Glutamatergic neuron (in vitro differentiated cells): ENCODE results near the gene DGKI. TPM values are rescaled to one million over a fixed set of nuclear protein-coding genes. Genes with fewer than 3 reads are reported as not detected.

Source experiments
- DNase-seq: peaks from one replicate; pipeline ENCODE4 v3.0.0; 2022
- H3K27ac Mint-ChIP-seq: one replicate; pipeline ENCODE4 v1.8.0; 2020; ENCODE audit warnings: mild to moderate bottlenecking, mixed read lengths, inconsistent platforms; ENCODE audit not compliant: unreplicated experiment
- H3K27me3 Mint-ChIP-seq: one replicate; pipeline ENCODE4 v1.8.0; 2020; ENCODE audit warnings: mild to moderate bottlenecking, moderate library complexity, mixed read lengths, inconsistent platforms; ENCODE audit not compliant: unreplicated experiment
- H3K36me3 Mint-ChIP-seq: one replicate; pipeline ENCODE4 v1.8.0; 2020; ENCODE audit warnings: mild to moderate bottlenecking, mixed read lengths, inconsistent platforms; ENCODE audit not compliant: unreplicated experiment
- H3K4me1 Mint-ChIP-seq: one replicate; pipeline ENCODE4 v1.8.0; 2020; ENCODE audit warnings: mild to moderate bottlenecking, low read depth, mixed read lengths, inconsistent platforms; ENCODE audit not compliant: unreplicated experiment
- H3K4me3 Mint-ChIP-seq: one replicate; pipeline ENCODE4 v1.8.0; 2020; ENCODE audit warnings: mild to moderate bottlenecking, mixed read lengths, inconsistent platforms; ENCODE audit not compliant: unreplicated experiment
- H3K9me3 Mint-ChIP-seq: one replicate; pipeline ENCODE4 v1.8.0; 2020; ENCODE audit warnings: mild to moderate bottlenecking, moderate library complexity, mixed read lengths, inconsistent platforms; ENCODE audit not compliant: unreplicated experiment
- CTCF ChIP-seq: fragments of 200-600 bp; sonication (generic); IDR thresholded peaks from one replicate; pipeline ENCODE4 v1.5.0; 2021; ENCODE audit not compliant: partially characterized antibody, unreplicated experiment
- total RNA-seq: library from RNA; stranded (reverse); fragmentation: NEBNext Ultra II Directional; extraction: Animal tissue kit (Norgen Biotek cat#: 25700); gene quantifications from one replicate; pipeline ENCODE4 v1.2.1, GENCODE V29; 2021; ENCODE audit not compliant: unreplicated experiment

Gene DGKI
- total RNA-seq, 1 donor from 2014 or later = 19.4 TPM

DNA sequence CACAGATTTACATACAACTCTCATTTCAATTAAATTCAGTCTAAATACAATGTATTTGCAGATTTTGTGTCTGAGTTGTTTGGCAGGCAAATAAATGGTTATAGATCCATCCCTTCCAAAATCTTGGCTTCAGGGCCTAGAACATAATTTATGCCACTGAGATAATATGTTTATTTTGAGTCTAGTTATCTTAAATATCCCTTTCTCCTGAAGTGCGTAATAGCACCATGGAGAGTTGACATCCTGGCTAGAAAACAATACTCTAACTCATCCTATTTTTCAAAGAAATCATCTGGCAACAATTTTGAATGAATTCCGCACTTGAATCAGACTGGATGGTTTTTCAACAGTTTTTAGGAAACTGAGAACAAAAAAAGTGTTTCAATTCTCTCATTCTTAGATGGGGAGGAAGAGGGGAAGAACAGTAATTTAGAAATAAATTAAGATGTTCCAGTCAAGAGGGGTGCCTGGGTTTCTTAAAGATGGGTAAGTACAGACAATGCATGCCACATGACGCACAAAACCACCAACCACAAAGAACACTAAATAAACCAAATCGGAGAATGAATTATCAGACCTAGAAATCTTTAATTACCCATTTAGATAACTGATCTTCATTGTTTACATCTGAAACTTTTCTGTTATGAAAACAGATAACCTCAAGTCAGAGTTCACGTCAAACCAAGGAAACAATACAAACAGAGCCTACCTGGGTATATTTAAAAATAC lies 274.6 kb downstream of the DGKI start:
- H3K4me3 Mint-ChIP-seq = no peak overlapping the region
- no peaks in the 10 kb centered on the region for H3K4me1 Mint-ChIP-seq
- no peak for TF ChIP-seq CTCF
- DNase-seq = no peak
- no peaks in the 10 kb centered on the region for H3K9me3 Mint-ChIP-seq
- H3K36me3 Mint-ChIP-seq = no peaks in the 10 kb centered on the region
- H3K27ac Mint-ChIP-seq = no peak overlapping the region
- H3K27me3 Mint-ChIP-seq = peaks cover 2% of the 10 kb centered on the region

GRCh38 chr7:137564677-137565076 lies 282.1 kb downstream of the DGKI start:
- H3K27ac Mint-ChIP-seq = no peak overlapping the region
- no peaks in the 10 kb centered on the region for H3K27me3 Mint-ChIP-seq
- no peak overlapping the region for H3K4me3 Mint-ChIP-seq
- no peak for DNase-seq
- no peaks in the 10 kb centered on the region for H3K36me3 Mint-ChIP-seq
- no peaks in the 10 kb centered on the region for H3K9me3 Mint-ChIP-seq
- no peak for TF ChIP-seq CTCF
- H3K4me1 Mint-ChIP-seq = no peaks in the 10 kb centered on the region

GRCh38 chr7:137563981-137564380 lies 282.8 kb downstream of the DGKI start:
- no peaks in the 10 kb centered on the region for H3K9me3 Mint-ChIP-seq
- no peak for DNase-seq
- H3K4me3 Mint-ChIP-seq = no peak overlapping the region
- H3K36me3 Mint-ChIP-seq = no peaks in the 10 kb centered on the region
- H3K27ac Mint-ChIP-seq = no peak overlapping the region
- no peak for TF ChIP-seq CTCF
- no peaks in the 10 kb centered on the region for H3K27me3 Mint-ChIP-seq
- H3K4me1 Mint-ChIP-seq = no peaks in the 10 kb centered on the region

DNA sequence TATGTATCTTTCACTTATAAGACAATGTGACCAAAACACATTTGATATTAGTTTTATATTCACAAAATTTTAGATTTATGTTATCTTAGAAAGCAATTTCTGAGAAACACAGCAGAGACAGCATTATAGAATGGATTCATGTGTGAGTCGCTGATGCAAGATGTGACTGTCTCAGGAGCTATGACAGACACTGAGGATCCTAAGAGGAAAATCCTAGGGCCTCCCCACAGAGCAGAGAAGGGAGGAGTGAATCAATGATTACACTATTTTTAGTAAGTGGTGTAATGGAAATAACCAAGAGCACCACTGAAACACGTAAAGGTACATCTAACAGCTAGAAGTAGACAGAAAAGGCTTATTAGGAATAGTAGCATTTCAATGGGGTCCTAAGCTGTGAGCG lies 299.3 kb downstream of the DGKI start:
- DNase-seq = no peak
- Mint-ChIP-seq H3K27ac (no peak overlapping the region), H3K36me3 (peaks cover 4% of the 10 kb centered on the region), H3K4me3 (no peak overlapping the region), H3K4me1 (no peaks in the 10 kb centered on the region), H3K27me3 (no peaks in the 10 kb centered on the region), H3K9me3 (peaks cover 2% of the 10 kb centered on the region)
- no peak for TF ChIP-seq CTCF

DNA sequence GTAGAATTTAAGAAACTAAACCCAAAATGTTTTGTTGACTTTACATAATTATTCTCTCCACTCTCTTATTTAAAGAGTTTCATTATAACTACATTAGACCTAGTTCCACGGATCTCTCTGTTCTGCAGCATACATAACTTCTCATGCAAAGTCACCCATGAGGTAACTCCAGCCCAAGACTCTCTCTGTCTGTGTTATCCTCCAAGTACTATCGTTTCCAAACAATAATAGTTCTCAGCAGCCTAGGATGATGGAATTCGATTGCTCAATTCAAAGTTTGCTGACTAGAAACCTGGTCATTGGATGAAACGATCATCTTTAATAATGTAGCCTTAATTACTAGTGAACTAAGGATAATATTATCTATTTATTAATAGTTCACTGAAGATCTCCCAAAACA lies 300.1 kb downstream of the DGKI start:
- Mint-ChIP-seq H3K27me3 (no peaks in the 10 kb centered on the region), H3K4me3 (no peak overlapping the region), H3K36me3 (no peaks in the 10 kb centered on the region), H3K4me1 (no peaks in the 10 kb centered on the region), H3K27ac (no peak overlapping the region), H3K9me3 (peaks cover 2% of the 10 kb centered on the region)
- TF ChIP-seq CTCF = no peak
- DNase-seq = no peak
